ENCODE measurements around the gene MYL2.

DNA sequence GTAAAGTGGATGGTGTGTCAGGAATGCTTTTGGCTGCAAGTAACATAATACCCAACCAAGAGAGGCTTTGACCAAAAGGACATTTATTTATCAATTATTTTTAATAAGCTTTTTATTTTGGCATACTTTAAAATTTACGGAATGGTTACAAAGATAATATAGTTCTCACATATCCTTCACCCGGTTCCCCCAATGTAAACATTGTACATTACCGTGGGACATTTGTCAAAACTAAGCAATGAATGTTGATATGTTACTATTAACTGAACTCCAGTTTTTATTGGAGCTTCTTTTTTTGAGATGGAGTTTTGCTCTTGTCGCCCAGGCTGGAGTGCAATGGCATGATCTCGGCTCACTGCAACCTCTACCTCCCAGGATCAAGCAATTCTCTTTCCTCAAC lies 50.6 kb downstream of the MYL2 start:
- TF ChIP-seq, protein P1, sequence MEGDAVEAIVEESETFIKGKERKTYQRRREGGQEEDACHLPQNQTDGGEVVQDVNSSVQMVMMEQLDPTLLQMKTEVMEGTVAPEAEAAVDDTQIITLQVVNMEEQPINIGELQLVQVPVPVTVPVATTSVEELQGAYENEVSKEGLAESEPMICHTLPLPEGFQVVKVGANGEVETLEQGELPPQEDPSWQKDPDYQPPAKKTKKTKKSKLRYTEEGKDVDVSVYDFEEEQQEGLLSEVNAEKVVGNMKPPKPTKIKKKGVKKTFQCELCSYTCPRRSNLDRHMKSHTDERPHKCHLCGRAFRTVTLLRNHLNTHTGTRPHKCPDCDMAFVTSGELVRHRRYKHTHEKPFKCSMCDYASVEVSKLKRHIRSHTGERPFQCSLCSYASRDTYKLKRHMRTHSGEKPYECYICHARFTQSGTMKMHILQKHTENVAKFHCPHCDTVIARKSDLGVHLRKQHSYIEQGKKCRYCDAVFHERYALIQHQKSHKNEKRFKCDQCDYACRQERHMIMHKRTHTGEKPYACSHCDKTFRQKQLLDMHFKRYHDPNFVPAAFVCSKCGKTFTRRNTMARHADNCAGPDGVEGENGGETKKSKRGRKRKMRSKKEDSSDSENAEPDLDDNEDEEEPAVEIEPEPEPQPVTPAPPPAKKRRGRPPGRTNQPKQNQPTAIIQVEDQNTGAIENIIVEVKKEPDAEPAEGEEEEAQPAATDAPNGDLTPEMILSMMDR (conservative IDR thresholded peaks at IDR 0.05; ENCODE audit: low read depth in 2 of 2), result no peak
- TF ChIP-seq POLR2AphosphoS5 (IDR thresholded peaks at IDR 0.05; ENCODE audit: low read depth) (no peak), NANOG (IDR thresholded peaks at IDR 0.05; ENCODE audit: borderline replicate concordance) (no peak), EZH2 (IDR thresholded peaks at IDR 0.05; ENCODE audit: low read depth, unreplicated experiment) (no peak)
